GM23338 (cell line): Measurements from ENCODE around the gene RNF44. TPM values are rescaled to one million over a fixed set of nuclear protein-coding genes. Genes with fewer than 3 reads are reported as not detected.

Source experiments
- ATAC-seq: fragments of 200-7000 bp; cut with Tn5 transposase; 3 replicates; pipeline ENCODE4 v1.9.1; 2020
- DNase-seq: peaks from one replicate; pipeline ENCODE4 v3.0.0-alpha.2; 2015; ENCODE audit warnings: low spot score
- H2AFZ ChIP-seq: fragments of 200-600 bp; sonication (generic); 2 replicates; pipeline ENCODE4 v1.8.0; 2016; ENCODE audit warnings: antibody characterized with exemption, mild to moderate bottlenecking, moderate library complexity
- H3F3A ChIP-seq: fragments of 200-600 bp; sonication (generic); replicated peaks from 2 replicates; pipeline ENCODE4 v1.8.0; 2017; ENCODE audit warnings: antibody characterized with exemption, mixed run types, low read depth
- H3K27ac ChIP-seq: fragments of 200-600 bp; sonication (generic); 2 replicates; pipeline ENCODE4 v1.6.1; 2016; ENCODE audit warnings: low read depth
- H3K27me3 ChIP-seq: fragments of 200-600 bp; sonication (generic); 2 replicates; pipeline ENCODE4 v1.8.0; 2016; ENCODE audit warnings: mild to moderate bottlenecking, mixed run types, moderate library complexity; ENCODE audit not compliant: insufficient read depth
- H3K36me3 ChIP-seq: fragments of 200-600 bp; sonication (generic); 2 replicates; pipeline ENCODE4 v1.8.0; 2016; ENCODE audit warnings: mild to moderate bottlenecking; ENCODE audit not compliant: insufficient read depth
- H3K4me1 ChIP-seq: fragments of 200-600 bp; sonication (generic); 2 replicates; pipeline ENCODE4 v1.8.0; 2016; ENCODE audit warnings: mild to moderate bottlenecking, moderate library complexity; ENCODE audit not compliant: insufficient read depth
- H3K4me2 ChIP-seq: fragments of 200-600 bp; sonication (generic); 2 replicates; pipeline ENCODE4 v1.7.1; 2017; ENCODE audit warnings: mixed run types
- H3K4me3 ChIP-seq: fragments of 200-600 bp; sonication (generic); 2 replicates; pipeline ENCODE4 v1.6.1; 2016; ENCODE audit warnings: mixed run types
- H3K79me2 ChIP-seq: fragments of 200-600 bp; sonication (generic); replicated peaks from 2 replicates; pipeline ENCODE4 v1.8.0; 2017; ENCODE audit warnings: mild to moderate bottlenecking; ENCODE audit not compliant: insufficient read depth
- H3K9me2 ChIP-seq: fragments of 200-600 bp; sonication (generic); 2 replicates; pipeline ENCODE4 v1.8.0; 2017; ENCODE audit not compliant: insufficient read depth
- H4K20me1 ChIP-seq: fragments of 200-600 bp; sonication (generic); replicated peaks from 2 replicates; pipeline ENCODE4 v1.8.0; 2017; ENCODE audit warnings: mild to moderate bottlenecking; ENCODE audit not compliant: insufficient read depth
- H3K27ac Mint-ChIP-seq: 2 replicates; pipeline ENCODE4 v1.8.0; 2020; ENCODE audit warnings: inconsistent platforms, mild to moderate bottlenecking, moderate library complexity, mixed read lengths
- H3K27me3 Mint-ChIP-seq: 3 replicates; pipeline ENCODE4 v1.8.0; 2022; ENCODE audit warnings: low read depth, mild to moderate bottlenecking, moderate library complexity, mixed read lengths, inconsistent platforms; ENCODE audit not compliant: insufficient read depth, poor library complexity
- H3K36me3 Mint-ChIP-seq: 3 replicates; pipeline ENCODE4 v1.8.0; 2021; ENCODE audit warnings: low read depth, mild to moderate bottlenecking, inconsistent platforms, moderate library complexity, mixed read lengths
- H3K4me1 Mint-ChIP-seq: 3 replicates; pipeline ENCODE4 v1.8.0; 2020; ENCODE audit warnings: mild to moderate bottlenecking, inconsistent platforms, mixed read lengths
- H3K4me3 Mint-ChIP-seq: 3 replicates; pipeline ENCODE4 v1.8.0; 2021; ENCODE audit warnings: moderate library complexity, mild to moderate bottlenecking, inconsistent platforms, mixed read lengths
- H3K9me3 Mint-ChIP-seq: 3 replicates; pipeline ENCODE4 v1.8.0; 2020; ENCODE audit warnings: moderate library complexity, mild to moderate bottlenecking, inconsistent platforms, mixed read lengths
- CREB1 ChIP-seq: fragments of 250-450 bp; sonication (Bioruptor Pico); IDR thresholded peaks from 2 replicates; pipeline ENCODE4 v1.5.0; 2020; ENCODE audit warnings: low read depth, mild to moderate bottlenecking, moderate library complexity
- CTCF ChIP-seq, 2 experiments: fragments of 200-600 bp in 1 of 2; sonication (generic) in 1 of 2; conservative IDR thresholded peaks; 2 replicates each; pipeline versions ENCODE4 v1.5.1 to v1.6.1; 2016 to 2017; ENCODE audit warnings: antibody characterized with exemption in 2 of 2, low read depth in 2 of 2, mild to moderate bottlenecking in 2 of 2, moderate library complexity in 1 of 2
- ETS1 ChIP-seq: IDR thresholded peaks from 2 replicates; pipeline ENCODE4 v1.6.1; 2016; ENCODE audit warnings: antibody characterized with exemption
- EZH2 ChIP-seq: fragments of 200-600 bp; sonication (generic); IDR thresholded peaks from one replicate; pipeline ENCODE4 v1.8.0; 2017; ENCODE audit warnings: antibody characterized with exemption, mild to moderate bottlenecking, low read depth; ENCODE audit not compliant: unreplicated experiment
- EZH2phosphoT487 ChIP-seq: fragments of 200-600 bp; sonication (generic); IDR thresholded peaks from one replicate; pipeline ENCODE4 v1.8.1; 2018; ENCODE audit warnings: antibody characterized with exemption; ENCODE audit not compliant: unreplicated experiment
- JUNB ChIP-seq: IDR thresholded peaks from one replicate; pipeline ENCODE4 v1.6.1; 2016; ENCODE audit warnings: antibody characterized with exemption; ENCODE audit not compliant: unreplicated experiment
- NANOG ChIP-seq: IDR thresholded peaks from 2 replicates; pipeline ENCODE4 v1.6.1; 2016; ENCODE audit warnings: antibody characterized with exemption, borderline replicate concordance
- POLR2AphosphoS5 ChIP-seq: IDR thresholded peaks from 2 replicates; pipeline ENCODE4 v1.6.1; 2016; ENCODE audit warnings: antibody characterized with exemption, low read depth
- REST ChIP-seq: IDR thresholded peaks from one replicate; pipeline ENCODE4 v1.6.1; 2018; ENCODE audit warnings: antibody characterized with exemption; ENCODE audit not compliant: unreplicated experiment
- STAT1 ChIP-seq: IDR thresholded peaks from one replicate; pipeline ENCODE4 v1.6.1; 2016; ENCODE audit warnings: antibody characterized with exemption; ENCODE audit not compliant: unreplicated experiment
- ZNF114 ChIP-seq: fragments of 250-450 bp; sonication (Bioruptor Pico); IDR thresholded peaks from 2 replicates; pipeline ENCODE4 v1.5.0; 2020; ENCODE audit warnings: mild to moderate bottlenecking, moderate library complexity
- ZNF331 ChIP-seq: fragments of 250-450 bp; sonication (Bioruptor Pico); IDR thresholded peaks from 2 replicates; pipeline ENCODE4 v1.5.0; 2020; ENCODE audit warnings: low read depth, mild to moderate bottlenecking, moderate library complexity
- ZNF462 ChIP-seq: fragments of 250-450 bp; sonication (Bioruptor Pico); IDR thresholded peaks from 2 replicates; pipeline ENCODE4 v1.5.0; 2020; ENCODE audit warnings: mild to moderate bottlenecking, moderate library complexity
- polyA plus RNA-seq: library from polyadenylated mRNA; unstranded; fragments of >200 nt; fragmentation: Nextera tagmentation; extraction: Ambion mirVana; gene quantifications from 2 replicates; pipeline ENCODE4 v1.2.1, GENCODE V29; 2016
- total RNA-seq: library from RNA; depleted of rRNA; stranded (reverse); fragments of >200 nt; shearing (Covaris generic); gene quantifications from 2 replicates; pipeline ENCODE4 v1.2.3, GENCODE V29; 2014

Gene RNF44
- total and polyA plus RNA-seq, 2 experiments from 2014 or later = 56.7 to 104 TPM

GRCh38 chr5:176497852-176498251 is 39.4 kb downstream of the RNF44 start:
- Histone ChIP-seq H3F3A (0 out of 2 replicates have a peak, but pooled peaks cover 5% of the 10 kb centered on the region), H3K9me2 (no peaks in the 10 kb centered on the region), H4K20me1 (peaks cover 10% of the 10 kb centered on the region; the same call in 1 of the 2 replicates), H3K4me3 (no peak overlapping the region), H3K4me2 (no peak overlapping the region), H3K27me3 (no peaks in the 10 kb centered on the region), H3K79me2 (no peaks in the 10 kb centered on the region), H2AFZ (no peak overlapping the region), H3K36me3 (peaks cover 80% of the 10 kb centered on the region), H3K4me1 (no peaks in the 10 kb centered on the region), H3K27ac (no peak overlapping the region)
- no peak overlapping the region for H3K27ac Mint-ChIP-seq
- TF ChIP-seq ZNF331 = no peak
- TF ChIP-seq CTCF (conservative IDR thresholded peaks at IDR 0.05; ENCODE audit: low read depth in 2 of 2) = no peak
- TF ChIP-seq NANOG = no peak
- TF ChIP-seq REST = no peak
- no peak for TF ChIP-seq CREB1
- no peak for TF ChIP-seq EZH2phosphoT487
- no peak for TF ChIP-seq JUNB
- no peak for TF ChIP-seq EZH2
- no peak for TF ChIP-seq STAT1
- TF ChIP-seq ZNF114 (CRISPR knock-in tag) = no peak
- no peak for TF ChIP-seq ZNF462
- no peak for TF ChIP-seq ETS1
- no peak for TF ChIP-seq POLR2AphosphoS5
- DNase-seq = no peak
- no peak overlapping the region for H3K4me3 Mint-ChIP-seq
- H3K27me3 Mint-ChIP-seq = peaks cover 3% of the 10 kb centered on the region
- H3K9me3 Mint-ChIP-seq = no peaks in the 10 kb centered on the region
- no peak for ATAC-seq
- peaks cover 4% of the 10 kb centered on the region; the same call in 1 of the 3 replicates for H3K4me1 Mint-ChIP-seq
- peaks cover 83% of the 10 kb centered on the region for H3K36me3 Mint-ChIP-seq
